NCI-H748 treated with DMSO at 0.1 percent for 48 hours (cell line): ENCODE data around the gene PNLIPRP1.

Source experiments
- DNase-seq: peaks from one replicate; lab custom pipeline; 2025; lab: John Stamatoyannopoulos, UW

The PNLIPRP1 gene

GRCh38 chr10:116590590-116591444 is at the start of gene PNLIPRP1:
Gene PNLIPRP1, plus strand, starts transcription at chr10:116590959. Its CDS starts 171 bp downstream, at chr10:116591130.
- no peak for DNase-seq

GRCh38 chr10:116542007-116542677 is 48.6 kb upstream of the PNLIPRP1 start:
- no peak for DNase-seq

GRCh38 chr10:116545122-116545521 is 45.6 kb upstream of the PNLIPRP1 start:
- no peak for DNase-seq

GRCh38 chr10:116545756-116546155 is 45.0 kb upstream of the PNLIPRP1 start, which contains the start of gene PNLIP:
Gene PNLIP, plus strand, starts transcription at chr10:116545931. Its CDS starts 162 bp downstream, at chr10:116546093.
- no peak for DNase-seq

GRCh38 chr10:116548301-116548700 is 42.5 kb upstream of the PNLIPRP1 start:
- DNase-seq: no peak

- DNase-seq: no peak
These were observed 37.3 kb upstream of the PNLIPRP1 start for GRCh38 chr10:116553378-116553980.

- DNase-seq: no peak
These were observed 36.1 kb upstream of the PNLIPRP1 start for GRCh38 chr10:116554628-116555027.

GRCh38 chr10:116555880-116556279 is 34.9 kb upstream of the PNLIPRP1 start:
- DNase-seq: no peak

GRCh38 chr10:116557305-116557880 is 33.4 kb upstream of the PNLIPRP1 start:
- no peak for DNase-seq

- no peak for DNase-seq
These were observed 25.2 kb upstream of the PNLIPRP1 start for GRCh38 chr10:116565534-116565933.

- no peak for DNase-seq
These were observed 23.8 kb upstream of the PNLIPRP1 start for GRCh38 chr10:116566932-116567331.

GRCh38 chr10:116567335-116567734 is 23.4 kb upstream of the PNLIPRP1 start:
- no peak for DNase-seq

GRCh38 chr10:116574797-116575196 is 16.0 kb upstream of the PNLIPRP1 start:
- DNase-seq: no peak

- no peak for DNase-seq
These were observed 2.7 kb upstream of the PNLIPRP1 start for GRCh38 chr10:116587878-116588591.

GRCh38 chr10:116588995-116589394 is 1.8 kb upstream of the PNLIPRP1 start:
- DNase-seq: no peak

- no peak for DNase-seq
These were observed 833 bp upstream of the PNLIPRP1 start for GRCh38 chr10:116589926-116590325.

- DNase-seq: no peak
These were observed 2.5 kb downstream of the PNLIPRP1 start for GRCh38 chr10:116593139-116593740.

- DNase-seq: no peak
These were observed 3.8 kb downstream of the PNLIPRP1 start for GRCh38 chr10:116594525-116595035.

GRCh38 chr10:116596062-116596461 is 5.3 kb downstream of the PNLIPRP1 start:
- no peak for DNase-seq

- DNase-seq: no peak
These were observed 6.8 kb downstream of the PNLIPRP1 start for GRCh38 chr10:116597543-116597942.

- no peak for DNase-seq
These were observed 7.6 kb downstream of the PNLIPRP1 start for GRCh38 chr10:116598329-116598728.
